K562 (cell line): Measurements from ENCODE around the gene RBMS3. TPM values are rescaled to one million over a fixed set of nuclear protein-coding genes. Genes with fewer than 3 reads are reported as not detected.

Source experiments
- ATAC-seq: fragments of 200-7000 bp; cut with Tn5 transposase; 3 replicates; pipeline ENCODE4 v1.9.1; 2020; ENCODE audit warnings: moderate library complexity
- BruUV-seq: library from RNA; stranded (reverse); fragments of 400-500 nt; replicated peaks from 2 replicates; lab custom pipeline; 2021; lab: Mats Ljungman, UMichigan
- CTCF ChIA-PET: fragments of 300-600 bp; formaldehyde crosslinking; extraction: SDS; loops from one replicate; lab custom pipeline; 2021; ENCODE audit warnings: low intra/inter-chr PET ratio; lab: Yijun Ruan, JAX
- POLR2A ChIA-PET: fragments of 300-600, 350-650 bp; sonication (Branson Sonifier 250); formaldehyde crosslinking; extraction: SDS; loops from one replicate; lab custom pipeline; 2021; ENCODE audit warnings: antibody characterized with exemption, inconsistent platforms; lab: Yijun Ruan, JAX
- DNase-seq, 4 experiments: peaks; one replicate each; pipeline versions ENCODE4 v3.0.0 to v3.0.0-alpha.2; 2011 to 2018; ENCODE audit warnings: low spot score in 3 of 4, mixed read lengths in 3 of 4; ENCODE audit errors: extremely low read depth in 1 of 4
- FAIRE-seq: peaks from 2 replicates; lab custom pipeline; 2011; peaks lifted over from hg19 to GRCh38; lab: Jason Lieb, UNC
- H2AFZ ChIP-seq: 2 replicates; pipeline ENCODE4 v1.6.0; 2011; ENCODE audit warnings: low read depth, low read length, control low read depth, inconsistent platforms
- H3K27ac ChIP-seq: fragments of 200-600 bp; 3 replicates; pipeline ENCODE4 v1.8.0; 2011; ENCODE audit warnings: low read depth, mild to moderate bottlenecking, control low read depth, inconsistent platforms, low read length, moderate library complexity, mixed read lengths; ENCODE audit errors: extremely low read depth
- H3K27me3 ChIP-seq, 2 experiments: fragments of 300-600 bp in 1 of 2; 2 replicates in 1 of 2; 3 replicates in 1 of 2; pipeline versions ENCODE4 v1.6.0 to v1.8.0; 2011; ENCODE audit warnings: inconsistent platforms in 2 of 2, low read length in 2 of 2, mild to moderate bottlenecking in 1 of 2, mixed read lengths in 1 of 2, moderate library complexity in 1 of 2; ENCODE audit not compliant: control insufficient read depth in 2 of 2, insufficient read depth in 2 of 2
- H3K36me3 ChIP-seq: fragments of 300-600 bp; 3 replicates; pipeline ENCODE4 v1.8.0; 2011; ENCODE audit warnings: mild to moderate bottlenecking, low read length, inconsistent platforms; ENCODE audit not compliant: control insufficient read depth, insufficient read depth
- H3K4me1 ChIP-seq, 2 experiments: fragments of 200-600 bp in 1 of 2; replicated peaks in 1 of 2; 2 replicates in 1 of 2; 3 replicates in 1 of 2; pipeline versions ENCODE4 v1.5.1 to v1.8.0; 2011; ENCODE audit warnings: inconsistent platforms in 2 of 2, low read length in 2 of 2, mild to moderate bottlenecking in 1 of 2, mixed read lengths in 1 of 2, moderate library complexity in 1 of 2; ENCODE audit not compliant: control insufficient read depth in 2 of 2, insufficient read depth in 2 of 2
- H3K4me2 ChIP-seq: 2 replicates; pipeline ENCODE4 v1.6.1; 2011; ENCODE audit warnings: low read length, control low read depth, inconsistent platforms, mixed read lengths; ENCODE audit not compliant: insufficient read depth
- H3K4me3 ChIP-seq: fragments of 200-600 bp; sonication (generic), shearing (Covaris generic); 2 replicates; pipeline ENCODE4 v1.5.1; 2016; ENCODE audit warnings: control low read depth, inconsistent platforms
- H3K79me2 ChIP-seq: fragments of 200-600 bp; 3 replicates; pipeline ENCODE4 v1.8.0; 2011; ENCODE audit warnings: low read length, inconsistent platforms; ENCODE audit not compliant: control insufficient read depth, insufficient read depth
- H3K9ac ChIP-seq, 2 experiments: 2 replicates each; pipeline versions ENCODE4 v1.6.0 to v1.6.1; 2011; ENCODE audit warnings: low read depth in 2 of 2, low read length in 2 of 2, control low read depth in 1 of 2, inconsistent platforms in 1 of 2, mild to moderate bottlenecking in 1 of 2, mixed read lengths in 1 of 2; ENCODE audit not compliant: insufficient read depth in 1 of 2
- H3K9me1 ChIP-seq: one replicate; pipeline ENCODE4 v1.6.0; 2011; ENCODE audit warnings: inconsistent platforms, mild to moderate bottlenecking, low read length, moderate library complexity; ENCODE audit not compliant: control insufficient read depth, insufficient read depth
- H3K9me3 ChIP-seq: replicated peaks from 2 replicates; pipeline ENCODE4 v1.5.1; 2011; ENCODE audit warnings: low read depth, low read length, inconsistent platforms; ENCODE audit not compliant: control insufficient read depth, insufficient read depth
- H4K20me1 ChIP-seq: replicated peaks from 2 replicates; pipeline ENCODE4 v1.6.1; 2011; ENCODE audit warnings: low read length, inconsistent platforms, mixed read lengths; ENCODE audit not compliant: control insufficient read depth, insufficient read depth
- BCOR ChIP-seq: fragments of 450-650 bp; IDR thresholded peaks from 2 replicates; pipeline ENCODE4 v1.6.1; 2016
- E2F6 ChIP-seq, 2 experiments: IDR thresholded peaks; 2 replicates each; pipeline ENCODE4 v1.6.1; 2011; ENCODE audit warnings: borderline replicate concordance in 1 of 2, control low read depth in 1 of 2, low read depth in 1 of 2, low read length in 1 of 2, mild to moderate bottlenecking in 1 of 2, mixed read lengths in 1 of 2, moderate library complexity in 1 of 2; ENCODE audit not compliant: insufficient read depth in 1 of 2, insufficient read length in 1 of 2, poor library complexity in 1 of 2, severe bottlenecking in 1 of 2; ENCODE audit errors: extremely low read depth in 1 of 2
- GTF3C2 ChIP-seq: IDR thresholded peaks from 3 replicates; pipeline ENCODE4 v1.6.1; 2011; ENCODE audit warnings: borderline replicate concordance, mild to moderate bottlenecking, moderate library complexity; ENCODE audit not compliant: insufficient read length; ENCODE audit errors: extremely low read depth
- HDAC3 ChIP-seq: fragments of 450-650 bp; IDR thresholded peaks from 2 replicates; pipeline ENCODE4 v1.6.1; 2018; ENCODE audit warnings: borderline replicate concordance, mild to moderate bottlenecking, moderate library complexity; ENCODE audit not compliant: partially characterized antibody
- ILK ChIP-seq: fragments of 450-650 bp; IDR thresholded peaks from 2 replicates; pipeline ENCODE4 v1.6.1; 2016; ENCODE audit warnings: missing genetic modification characterization, low read depth, mild to moderate bottlenecking, missing compliant biosample characterization, moderate library complexity, borderline replicate concordance
- KAT8 ChIP-seq: fragments of 450-650 bp; IDR thresholded peaks from 2 replicates; pipeline ENCODE4 v1.6.1; 2016; ENCODE audit warnings: low read depth, mild to moderate bottlenecking
- MAZ ChIP-seq, 2 experiments: fragments of 450-650 bp in 1 of 2; sonication (generic) in 1 of 2; formaldehyde crosslinking; IDR thresholded peaks in 1 of 2; conservative IDR thresholded peaks in 1 of 2; 2 replicates each; pipeline versions ENCODE4 v1.4.0 to v1.5.0; 2020; ENCODE audit warnings: mild to moderate bottlenecking in 1 of 2, missing genetic modification reagents in 1 of 2
- TBL1XR1 ChIP-seq, 2 experiments: IDR thresholded peaks; 2 replicates each; pipeline ENCODE4 v1.6.1; 2012; ENCODE audit warnings: improper control_type of control experiment in 2 of 2, low read length in 2 of 2, mild to moderate bottlenecking in 1 of 2
- ZNF644 ChIP-seq: fragments of 200-800 bp; sonication (Bioruptor generic); IDR thresholded peaks from 2 replicates; pipeline ENCODE4 v1.6.1; 2016; ENCODE audit warnings: low read depth, missing genetic modification characterization, missing compliant biosample characterization
- ZNF699 ChIP-seq: fragments of 250-450 bp; sonication (Bioruptor Pico); IDR thresholded peaks from 2 replicates; pipeline ENCODE4 v1.8.0; 2021; ENCODE audit warnings: mild to moderate bottlenecking, moderate library complexity; ENCODE audit not compliant: insufficient replicate concordance
- WGBS: fragments of 100-300 bp; shearing (Covaris generic); methylation state at CpG from one replicate; pipeline ENCODE4 v1.1.6; 2016; ENCODE audit warnings: low coverage, mixed read lengths; ENCODE audit not compliant: insufficient coverage; ENCODE audit errors: missing lambda C conversion rate; 5-methylcytosine and 5-hydroxymethylcytosine counted together
- in situ Hi-C: fragments of 300-500 bp; cut with MboI; formaldehyde crosslinking; loops from 4 replicates; pipeline ENCODE4 v1.15.0; 2018; ENCODE audit warnings: inconsistent platforms, mixed read lengths
- intact Hi-C: fragments of 100-400 bp; cut with micrococcal nuclease; formaldehyde crosslinking; loops from 2 replicates; pipeline ENCODE4 v1.14.2; 2022
- polyA plus RNA-seq, 8 experiments: library from polyadenylated mRNA; depleted of rRNA in 4 of 8; stranded (reverse) in 5 of 8; unstranded in 3 of 8; fragments of >200 nt; fragmentation: Nextera tagmentation in 2 of 8; fragmentation: Illumina TruSeq in 1 of 8; extraction: Ambion mirVana in 2 of 8; extraction: Trizol in 1 of 8; gene quantifications; 2 replicates each; pipeline versions ENCODE4 v1.2.1 to v1.2.3, GENCODE V29; 2011 to 2014; ENCODE audit warnings: inconsistent platforms in 1 of 8, missing spikeins in 1 of 8
- total RNA-seq, 7 experiments: library from RNA; depleted of rRNA in 6 of 7; stranded (reverse); fragments of >200 nt in 6 of 7; fragmentation: Illumina TruSeq in 2 of 7; extraction: Trizol in 2 of 7; gene quantifications; 2 replicates each; pipeline versions ENCODE4 v1.2.1 to v1.2.3, GENCODE V29; 2011 to 2021; ENCODE audit warnings: low replicate concordance in 1 of 7

RBMS3 gene
- total and polyA plus RNA-seq, 9 of the 15 experiments (the other 6 are each of a cell fraction or from before 2014, with no cell fraction given): 0.20 TPM; not detected in 8

- H3K4me1 ChIP-seq: no peaks in the 10 kb centered on the region
- TF ChIP-seq BCOR (no peak), E2F6 (IDR thresholded peaks at IDR 0.05; ENCODE audit: borderline replicate concordance in 1 of 2, extremely low read depth in 1 of 2, insufficient read depth in 1 of 2, insufficient read length in 1 of 2, low read depth in 1 of 2, low read length in 1 of 2, poor library complexity in 1 of 2, severe bottlenecking in 1 of 2) (no peak), KAT8 (no peak), HDAC3 (no peak), MAZ (CRISPR knock-in tag; conservative IDR thresholded peaks at IDR 0.05 in 1 of 2, IDR thresholded peaks at IDR 0.05 in 1 of 2) (no peak), ZNF644 (tag) (no peak), ZNF699 (CRISPR knock-in tag) (no peak), GTF3C2 (no peak), ILK (tag) (no peak), TBL1XR1 (IDR thresholded peaks at IDR 0.05; ENCODE audit: low read length in 2 of 2) (no peak)
- no TSS peak for BruUV-seq
- no peaks in the 10 kb centered on the region for H3K9me1 ChIP-seq
- in situ Hi-C loops: no loop called here
- H3K79me2 ChIP-seq: no peaks in the 10 kb centered on the region
- H3K9ac ChIP-seq: no peak overlapping the region
- 0% methylated on average over 3 of the region's 3 CpGs for WGBS
- H4K20me1 ChIP-seq: no peaks in the 10 kb centered on the region
- no peak overlapping the region for H2AFZ ChIP-seq
- no peak for FAIRE-seq
- H3K4me3 ChIP-seq: no peak overlapping the region
- no peak for ATAC-seq
- H3K27me3 ChIP-seq: no peaks in the 10 kb centered on the region
- H3K4me2 ChIP-seq: no peak overlapping the region
- DNase-seq: no peak
- H3K27ac ChIP-seq: no peak overlapping the region
- ChIA-PET CTCF (no interaction called here), POLR2A (no interaction called here)
- intact Hi-C loops: no loop called here
- H3K36me3 ChIP-seq: no peaks in the 10 kb centered on the region
- H3K9me3 ChIP-seq: no peaks in the 10 kb centered on the region
These were observed 11.1 kb downstream of the RBMS3 start for GRCh38 chr3:29291982-29292363.
